ENCODE measurements around the gene HDAC4. TPM values are rescaled to one million over a fixed set of nuclear protein-coding genes. Genes with fewer than 3 reads are reported as not detected.

The HDAC4 gene
- total and polyA plus RNA-seq, 10 of the 15 experiments (the other 5 are each of a cell fraction or from before 2014, with no cell fraction given): 0.22 to 15.7 (median 4.8) TPM

GRCh38 chr2:239225871-239226561, 174.8 kb downstream of the HDAC4 start:
- peaks cover 3% of the 10 kb centered on the region; the same call in 1 of the 2 replicates for H4K20me1 ChIP-seq (ENCODE audit: control insufficient read depth, insufficient read depth)
- H3K9me3 ChIP-seq (replicated peaks; ENCODE audit: control insufficient read depth, insufficient read depth, low read length): no peaks in the 10 kb centered on the region
- ChIA-PET RAD21 (ENCODE audit: unreplicated experiment) (no interaction called here), CTCF (no interaction called here), SMC1A (ENCODE audit: uncharacterized antibody, unreplicated experiment) (no interaction called here), POLR2A (no interaction called here)
- ATAC-seq: no peak
- no peak for DNase-seq (ENCODE audit: low read depth, low spot score)
- in situ Hi-C loops (cut with MboI): no loop called here
- TF ChIP-seq IRF3 (IDR thresholded peaks at IDR 0.05) (no peak), MTA2 (IDR thresholded peaks at IDR 0.05; ENCODE audit: low read depth) (no peak)
- no peaks in the 10 kb centered on the region for H3K27me3 ChIP-seq (replicated peaks in 1 of 2; ENCODE audit: control insufficient read depth in 2 of 2, insufficient read depth in 2 of 2, low read length in 1 of 2)
- H3K9ac ChIP-seq (ENCODE audit: control insufficient read depth, insufficient read depth, low read length): no peak overlapping the region
- H3K79me2 ChIP-seq (ENCODE audit: control insufficient read depth, insufficient read depth, low read length): no peaks in the 10 kb centered on the region
- WGBS (ENCODE audit: insufficient coverage, insufficient replicate concordance, low lambda C conversion rate, missing lambda C conversion rate): 82% methylated on average over 13 of the region's 13 CpGs
- H3K4me2 ChIP-seq (ENCODE audit: control insufficient read depth, insufficient read depth): no peak overlapping the region
- no TSS peak for BruUV-seq (replicated peaks)
- intact Hi-C loops (cut with micrococcal nuclease; ENCODE audit: unreplicated experiment): no loop called here
- no peak overlapping the region for H2AFZ ChIP-seq (ENCODE audit: control insufficient read depth, low read depth, low read length)
- FAIRE-seq: no peak
- no peaks in the 10 kb centered on the region; the same call in 1 of the 2 replicates for H3K4me1 ChIP-seq (ENCODE audit: control insufficient read depth, insufficient read depth, low read length)
- H3K27ac ChIP-seq (ENCODE audit: control insufficient read depth, insufficient read depth): no peak overlapping the region
- no peaks in the 10 kb centered on the region for H3K36me3 ChIP-seq (ENCODE audit: control insufficient read depth in 2 of 2, insufficient read depth in 2 of 2, low read length in 1 of 2)
- H3K4me3 ChIP-seq: no peak overlapping the region

- ChIA-PET SMC1A (ENCODE audit: uncharacterized antibody, unreplicated experiment) (no interaction called here), POLR2A (no interaction called here), CTCF (no interaction called here), RAD21 (ENCODE audit: unreplicated experiment) (no interaction called here)
- no peaks in the 10 kb centered on the region for H3K27me3 ChIP-seq (replicated peaks in 1 of 2; ENCODE audit: control insufficient read depth in 2 of 2, insufficient read depth in 2 of 2, low read length in 1 of 2)
- no peak overlapping the region for H3K4me3 ChIP-seq
- no peaks in the 10 kb centered on the region for H3K79me2 ChIP-seq (ENCODE audit: control insufficient read depth, insufficient read depth, low read length)
- FAIRE-seq (no peak), DNase-seq (ENCODE audit: low read depth, low spot score) (no peak), ATAC-seq (no peak)
- no peaks in the 10 kb centered on the region; the same call in 1 of the 2 replicates for H3K4me1 ChIP-seq (ENCODE audit: control insufficient read depth, insufficient read depth, low read length)
- WGBS (ENCODE audit: insufficient coverage, insufficient replicate concordance, low lambda C conversion rate, missing lambda C conversion rate): 69% methylated on average over 13 of the region's 13 CpGs
- no peak overlapping the region for H3K4me2 ChIP-seq (ENCODE audit: control insufficient read depth, insufficient read depth)
- BruUV-seq (replicated peaks): no TSS peak
- no peaks in the 10 kb centered on the region; the same call in 1 of the 2 replicates for H4K20me1 ChIP-seq (ENCODE audit: control insufficient read depth, insufficient read depth)
- intact Hi-C loops (cut with micrococcal nuclease; ENCODE audit: unreplicated experiment): no loop called here
- H3K36me3 ChIP-seq (ENCODE audit: control insufficient read depth in 2 of 2, insufficient read depth in 2 of 2, low read length in 1 of 2): no peaks in the 10 kb centered on the region
- no peaks in the 10 kb centered on the region for H3K9me3 ChIP-seq (replicated peaks; ENCODE audit: control insufficient read depth, insufficient read depth, low read length)
- in situ Hi-C loops (cut with MboI): no loop called here
- no peak overlapping the region for H3K27ac ChIP-seq (ENCODE audit: control insufficient read depth, insufficient read depth)
- H2AFZ ChIP-seq (ENCODE audit: control insufficient read depth, low read depth, low read length): no peak overlapping the region
- H3K9ac ChIP-seq (ENCODE audit: control insufficient read depth, insufficient read depth, low read length): no peak overlapping the region
- TF ChIP-seq PML (IDR thresholded peaks at IDR 0.05; ENCODE audit: low read length) (no peak), TAF1 (IDR thresholded peaks at IDR 0.05; ENCODE audit: borderline replicate concordance, low read depth, low read length) (no peak), GATAD2B (conservative IDR thresholded peaks at IDR 0.05; ENCODE audit: low read depth) (no peak), BACH1 (IDR thresholded peaks at IDR 0.05; ENCODE audit: borderline replicate concordance) (no peak), POLR2A (IDR thresholded peaks at IDR 0.05; ENCODE audit: low read depth, low read length) (no peak), RUNX3 (IDR thresholded peaks at IDR 0.05; ENCODE audit: low read length) (no peak), BHLHE40 (IDR thresholded peaks at IDR 0.05; ENCODE audit: borderline replicate concordance in 1 of 2, low read depth in 2 of 2, low read length in 1 of 2) (no peak), NR2C2 (IDR thresholded peaks at IDR 0.05; ENCODE audit: borderline replicate concordance, control insufficient read depth, insufficient read length, low read depth) (no peak), EP300 (IDR thresholded peaks at IDR 0.05; ENCODE audit: borderline replicate concordance in 1 of 2, control insufficient read depth in 1 of 2, low read depth in 2 of 2, low read length in 2 of 2) (no peak), PRDM15 (CRISPR knock-in tag; IDR thresholded peaks at IDR 0.05) (no peak)
These were observed 175.4 kb downstream of the HDAC4 start for GRCh38 chr2:239225371-239225851.

Data from GM12878 (cell line).